Activated CD8-positive, alpha-beta memory T cell treated with anti-CD3 and anti-CD28 coated beads for 36 hours (primary cell): ENCODE results near the gene SEPTIN11. TPM values are rescaled to one million over a fixed set of nuclear protein-coding genes. Genes with fewer than 3 reads are reported as not detected.

Experiments
- CTCF ChIA-PET: fragments of 350-600 bp; sonication (Branson Sonifier 250); formaldehyde crosslinking; loops from one replicate; lab custom pipeline; 2021; ENCODE audit warnings: antibody characterized with exemption; lab: Charles Lee
- POLR2A ChIA-PET: fragments of 350-600 bp; sonication (Branson Sonifier 250); formaldehyde crosslinking; loops from one replicate; lab custom pipeline; 2021; ENCODE audit warnings: antibody characterized with exemption; lab: Charles Lee
- total RNA-seq, 2 experiments: library from RNA; stranded (reverse); gene quantifications; one replicate each; pipeline ENCODE4 v1.2.3, GENCODE V29; 2021

The SEPTIN11 gene
- total RNA-seq, 2 experiments from 2014 or later = 69.6 to 74.6 TPM

DNA sequence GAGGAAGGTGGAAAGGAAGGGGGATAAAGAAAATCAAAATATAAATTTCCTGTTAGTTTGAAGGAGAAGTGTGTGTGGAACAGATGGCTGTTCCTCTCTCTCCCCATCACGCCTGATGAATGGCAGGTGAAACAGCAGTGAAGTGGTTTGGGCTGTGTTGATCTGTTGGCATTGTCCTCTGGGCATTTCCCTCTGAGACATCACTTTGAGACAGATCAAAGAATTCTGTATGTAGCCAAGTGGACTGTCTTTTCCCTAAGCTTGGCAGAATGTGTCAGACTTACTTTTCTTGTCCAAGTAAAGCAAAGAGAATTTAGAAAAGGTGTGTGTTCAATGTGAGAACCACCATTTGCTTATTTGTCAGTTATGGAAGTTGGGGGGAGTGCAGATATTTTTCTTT, 47.5 kb downstream of the SEPTIN11 start:
- CTCF ChIA-PET = no interaction called here
- POLR2A ChIA-PET = interaction anchor here (0.7 kb wide), 1 partner anchor 270 kb away, joined by 3 read pairs; no protein-coding TSS in a partner anchor

GRCh38 chr4:76997532-76997931, 48.0 kb downstream of the SEPTIN11 start:
- ChIA-PET POLR2A (no interaction called here), CTCF (no interaction called here)

GRCh38 chr4:76998251-76998901, 48.8 kb downstream of the SEPTIN11 start:
- POLR2A ChIA-PET = no interaction called here
- CTCF ChIA-PET = no interaction called here

Other genes starting within 250 kb of the SEPTIN11 start
- gene SOWAHB, start 51.6 kb upstream of the SEPTIN11 start, total RNA-seq = under 1 TPM in 1 of 2 experiments, not detected in 1; 0.06 TPM
- gene CCNI, start 126.2 kb downstream of the SEPTIN11 start, total RNA-seq = 100 to 1,000 TPM; 203 to 209 TPM
- 1 to 10 TPM; 4.9 to 5.5 TPM for gene CCNG2, start 207.5 kb downstream of the SEPTIN11 start, total RNA-seq